LNCaP clone FGC (cell line): ENCODE measurements around the gene RNF123.

Experiments
- DNase-seq: peaks from one replicate; pipeline ENCODE4 v3.0.0-alpha.2; 2011; ENCODE audit warnings: low read depth
- H3K4me3 ChIP-seq: 2 replicates; pipeline ENCODE4 v1.5.1; 2011; ENCODE audit warnings: mild to moderate bottlenecking, low read depth, low read length, control low read depth
- TF ChIP-seq, protein P1 (sequence below): IDR thresholded peaks from 2 replicates; pipeline ENCODE4 v1.5.1; 2012; ENCODE audit warnings: mild to moderate bottlenecking; ENCODE audit not compliant: control insufficient read depth, insufficient read depth; ENCODE audit errors: extremely low read depth

RNF123 gene

DNA sequence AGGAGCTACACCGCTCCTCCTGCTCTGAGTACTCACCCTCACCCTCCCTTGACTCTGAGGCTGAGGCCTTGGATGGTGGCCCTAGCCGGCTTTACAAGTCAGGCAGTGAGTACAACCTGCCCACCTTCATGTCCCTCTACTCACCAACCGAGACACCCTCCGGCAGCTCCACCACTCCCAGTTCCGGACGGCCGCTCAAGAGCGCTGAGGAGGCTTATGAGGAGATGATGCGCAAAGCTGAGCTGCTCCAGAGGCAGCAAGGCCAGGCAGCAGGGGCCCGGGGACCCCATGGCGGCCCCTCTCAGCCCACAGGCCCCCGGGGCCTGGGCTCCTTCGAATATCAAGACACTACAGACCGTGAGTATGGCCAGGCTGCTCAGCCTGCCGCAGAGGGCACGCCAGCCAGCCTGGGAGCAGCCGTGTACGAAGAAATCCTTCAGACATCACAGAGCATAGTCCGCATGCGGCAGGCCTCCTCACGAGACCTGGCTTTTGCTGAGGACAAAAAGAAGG is 36.4 kb upstream of the RNF123 start:
- no peak for DNase-seq
- TF ChIP-seq, protein P1, sequence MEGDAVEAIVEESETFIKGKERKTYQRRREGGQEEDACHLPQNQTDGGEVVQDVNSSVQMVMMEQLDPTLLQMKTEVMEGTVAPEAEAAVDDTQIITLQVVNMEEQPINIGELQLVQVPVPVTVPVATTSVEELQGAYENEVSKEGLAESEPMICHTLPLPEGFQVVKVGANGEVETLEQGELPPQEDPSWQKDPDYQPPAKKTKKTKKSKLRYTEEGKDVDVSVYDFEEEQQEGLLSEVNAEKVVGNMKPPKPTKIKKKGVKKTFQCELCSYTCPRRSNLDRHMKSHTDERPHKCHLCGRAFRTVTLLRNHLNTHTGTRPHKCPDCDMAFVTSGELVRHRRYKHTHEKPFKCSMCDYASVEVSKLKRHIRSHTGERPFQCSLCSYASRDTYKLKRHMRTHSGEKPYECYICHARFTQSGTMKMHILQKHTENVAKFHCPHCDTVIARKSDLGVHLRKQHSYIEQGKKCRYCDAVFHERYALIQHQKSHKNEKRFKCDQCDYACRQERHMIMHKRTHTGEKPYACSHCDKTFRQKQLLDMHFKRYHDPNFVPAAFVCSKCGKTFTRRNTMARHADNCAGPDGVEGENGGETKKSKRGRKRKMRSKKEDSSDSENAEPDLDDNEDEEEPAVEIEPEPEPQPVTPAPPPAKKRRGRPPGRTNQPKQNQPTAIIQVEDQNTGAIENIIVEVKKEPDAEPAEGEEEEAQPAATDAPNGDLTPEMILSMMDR = no peak

DNA sequence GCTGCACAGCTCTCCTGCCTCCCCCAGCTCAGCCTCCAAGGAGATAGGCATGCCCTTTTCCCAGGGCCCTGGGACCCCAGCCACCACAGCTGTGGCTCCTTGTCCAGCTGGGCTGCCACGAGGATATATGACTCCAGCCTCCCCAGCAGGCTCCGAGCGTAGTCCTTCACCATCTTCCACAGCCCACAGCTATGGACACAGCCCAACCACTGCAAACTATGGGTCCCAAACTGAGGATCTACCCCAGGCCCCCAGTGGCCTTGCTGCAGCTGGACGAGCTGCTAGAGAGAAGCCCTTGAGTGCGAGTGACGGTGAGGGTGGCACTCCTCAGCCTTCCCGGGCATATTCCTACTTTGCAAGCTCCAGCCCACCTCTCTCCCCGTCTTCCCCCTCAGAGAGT is 35.7 kb upstream of the RNF123 start:
- TF ChIP-seq, protein P1 = no peak
- no peak for DNase-seq
- H3K4me3 ChIP-seq = no peak overlapping the region

More for the DNA sequence above, 36.4 kb upstream of the RNF123 start:
- H3K4me3 ChIP-seq = no peak overlapping the region

DNA sequence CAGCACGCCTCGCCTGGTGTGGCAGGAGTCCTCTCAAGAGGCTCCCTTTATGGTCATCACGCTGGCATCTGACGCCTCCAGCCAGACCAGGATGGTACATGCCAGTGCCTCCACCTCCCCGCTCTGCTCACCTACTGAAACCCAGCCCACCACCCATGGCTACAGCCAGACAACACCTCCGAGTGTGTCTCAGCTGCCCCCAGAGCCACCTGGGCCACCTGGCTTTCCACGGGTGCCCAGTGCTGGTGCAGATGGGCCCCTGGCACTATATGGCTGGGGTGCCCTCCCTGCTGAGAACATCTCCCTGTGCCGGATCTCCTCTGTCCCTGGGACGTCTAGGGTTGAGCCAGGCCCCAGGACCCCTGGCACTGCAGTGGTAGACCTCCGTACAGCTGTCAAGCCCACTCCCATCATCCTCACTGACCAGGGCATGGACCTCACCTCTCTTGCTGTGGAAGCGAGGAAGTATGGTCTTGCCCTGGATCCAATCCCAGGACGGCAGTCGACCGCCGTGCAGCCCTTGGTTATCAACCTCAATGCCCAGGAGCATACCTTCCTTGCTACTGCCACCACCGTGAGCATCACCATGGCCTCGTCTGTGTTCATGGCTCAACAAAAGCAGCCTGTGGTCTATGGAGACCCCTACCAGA is 35.1 kb upstream of the RNF123 start:
- TF ChIP-seq, protein P1 = no peak
- DNase-seq = no peak
- no peak overlapping the region for H3K4me3 ChIP-seq

DNA sequence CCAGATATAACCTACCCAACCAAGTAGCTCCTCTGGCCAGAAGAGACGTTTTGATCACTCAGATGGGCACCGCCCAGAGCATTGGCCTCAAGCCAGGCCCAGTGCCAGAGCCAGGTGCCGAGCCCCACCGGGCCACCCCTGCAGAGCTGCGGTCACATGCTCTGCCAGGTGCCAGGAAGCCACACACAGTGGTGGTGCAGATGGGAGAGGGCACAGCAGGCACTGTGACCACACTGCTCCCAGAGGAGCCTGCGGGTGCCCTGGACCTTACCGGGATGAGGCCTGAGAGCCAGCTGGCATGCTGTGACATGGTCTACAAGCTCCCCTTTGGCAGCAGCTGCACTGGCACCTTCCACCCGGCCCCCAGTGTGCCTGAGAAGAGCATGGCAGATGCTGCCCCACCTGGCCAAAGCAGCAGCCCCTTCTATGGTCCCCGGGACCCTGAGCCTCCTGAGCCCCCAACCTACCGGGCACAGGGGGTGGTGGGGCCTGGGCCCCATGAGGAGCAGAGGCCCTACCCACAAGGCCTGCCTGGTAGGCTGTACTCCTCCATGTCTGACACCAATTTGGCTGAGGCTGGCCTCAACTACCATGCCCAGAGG is 34.3 kb upstream of the RNF123 start:
- no peak for DNase-seq
- no peak overlapping the region for H3K4me3 ChIP-seq
- TF ChIP-seq, protein P1 = no peak

DNA sequence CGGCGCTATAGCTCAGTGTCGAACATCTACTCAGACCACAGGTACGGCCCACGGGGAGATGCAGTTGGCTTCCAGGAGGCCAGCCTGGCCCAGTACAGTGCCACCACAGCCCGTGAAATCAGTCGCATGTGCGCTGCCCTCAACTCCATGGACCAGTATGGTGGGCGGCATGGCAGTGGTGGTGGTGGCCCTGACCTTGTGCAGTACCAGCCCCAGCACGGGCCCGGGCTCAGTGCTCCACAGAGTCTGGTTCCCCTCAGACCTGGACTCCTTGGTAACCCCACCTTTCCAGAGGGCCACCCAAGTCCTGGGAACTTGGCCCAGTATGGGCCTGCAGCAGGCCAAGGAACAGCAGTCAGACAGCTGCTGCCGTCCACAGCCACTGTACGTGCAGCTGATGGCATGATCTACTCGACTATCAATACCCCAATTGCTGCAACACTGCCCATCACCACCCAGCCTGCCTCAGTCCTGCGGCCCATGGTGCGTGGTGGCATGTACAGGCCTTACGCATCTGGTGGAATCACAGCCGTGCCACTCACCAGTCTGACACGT is 33.5 kb upstream of the RNF123 start:
- TF ChIP-seq, protein P1 = no peak
- DNase-seq = no peak
- H3K4me3 ChIP-seq = no peak overlapping the region

DNA sequence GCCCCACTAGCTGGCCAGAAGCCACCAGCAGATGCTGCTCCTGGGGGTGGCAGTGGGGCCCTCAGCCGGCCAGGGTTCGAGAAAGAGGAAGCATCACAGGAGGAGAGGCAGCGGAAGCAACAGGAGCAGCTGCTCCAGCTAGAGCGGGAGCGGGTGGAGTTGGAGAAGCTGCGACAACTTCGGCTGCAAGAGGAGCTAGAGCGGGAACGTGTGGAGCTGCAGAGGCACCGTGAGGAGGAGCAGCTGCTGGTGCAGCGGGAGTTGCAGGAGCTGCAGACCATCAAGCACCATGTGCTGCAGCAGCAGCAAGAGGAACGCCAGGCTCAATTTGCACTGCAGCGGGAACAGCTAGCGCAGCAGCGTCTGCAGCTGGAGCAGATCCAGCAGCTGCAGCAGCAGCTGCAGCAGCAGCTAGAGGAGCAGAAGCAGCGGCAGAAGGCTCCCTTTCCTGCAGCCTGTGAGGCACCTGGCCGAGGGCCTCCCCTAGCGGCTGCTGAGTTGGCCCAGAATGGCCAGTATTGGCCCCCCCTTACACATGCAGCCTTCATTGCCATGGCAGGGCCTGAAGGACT is 32.7 kb upstream of the RNF123 start:
- TF ChIP-seq, protein P1 = no peak
- DNase-seq = no peak
- no peak overlapping the region for H3K4me3 ChIP-seq
